CD4-positive, alpha-beta T cell (primary cell): Measurements from ENCODE around the gene GK2. TPM values are rescaled to one million over a fixed set of nuclear protein-coding genes. Genes with fewer than 3 reads are reported as not detected.

Source experiments
- ATAC-seq: fragments of 200-7000 bp; cut with Tn5 transposase; one replicate; pipeline ENCODE4 v1.10.0; 2022; ENCODE audit warnings: mild to moderate bottlenecking; ENCODE audit not compliant: poor library complexity
- CTCF ChIA-PET: fragments of 350-600 bp; sonication (Branson Sonifier 250); formaldehyde crosslinking; loops from one replicate; lab custom pipeline; 2021; ENCODE audit warnings: antibody characterized with exemption, inconsistent platforms; lab: Charles Lee
- POLR2A ChIA-PET: fragments of 350-600 bp; sonication (Branson Sonifier 250); formaldehyde crosslinking; loops from one replicate; lab custom pipeline; 2021; ENCODE audit warnings: antibody characterized with exemption, inconsistent platforms; lab: Charles Lee
- DNase-seq, 14 experiments: peaks; one replicate each; pipeline ENCODE4 v3.0.0-alpha.2; 2013 to 2020; ENCODE audit warnings: mixed read lengths in 2 of 14
- H3K27ac ChIP-seq, 2 donors: one replicate each; pipeline versions ENCODE4 v1.5.1 to v1.7.0; 2013; ENCODE audit warnings: low read length in 2 of 2, low read depth in 1 of 2, mild to moderate bottlenecking in 1 of 2
- H3K27me3 ChIP-seq, 2 experiments: 1 replicate in 1 of 2; 2 replicates in 1 of 2; pipeline versions ENCODE4 v1.6.1 to v1.7.0; 2013; ENCODE audit warnings: low read length in 2 of 2, control low read depth in 1 of 2, mild to moderate bottlenecking in 1 of 2, moderate library complexity in 1 of 2; ENCODE audit not compliant: insufficient read depth in 2 of 2, control insufficient read depth in 1 of 2
- H3K36me3 ChIP-seq: one replicate; pipeline ENCODE4 v1.6.1; 2013; ENCODE audit warnings: low read length, control low read depth; ENCODE audit not compliant: insufficient read depth
- H3K4me1 ChIP-seq: one replicate; pipeline ENCODE4 v1.6.1; 2013; ENCODE audit warnings: low read length, control low read depth; ENCODE audit not compliant: insufficient read depth
- H3K4me3 ChIP-seq: one replicate; pipeline ENCODE4 v1.5.1; 2013; ENCODE audit warnings: mild to moderate bottlenecking, low read length, moderate library complexity
- H3K9me3 ChIP-seq, 2 experiments: 1 replicate in 1 of 2; 2 replicates in 1 of 2; pipeline versions ENCODE4 v1.6.1 to v1.7.0; 2013; ENCODE audit warnings: low read length in 2 of 2, mild to moderate bottlenecking in 2 of 2, control low read depth in 1 of 2, moderate library complexity in 1 of 2; ENCODE audit not compliant: control insufficient read depth in 1 of 2, insufficient read depth in 1 of 2
- H3K27ac Mint-ChIP-seq: one replicate; pipeline ENCODE4 v1.8.0; 2020; ENCODE audit warnings: mixed read lengths
- H3K27me3 Mint-ChIP-seq: one replicate; pipeline ENCODE4 v1.8.0; 2021; ENCODE audit warnings: mixed read lengths
- H3K36me3 Mint-ChIP-seq: one replicate; pipeline ENCODE4 v1.8.0; 2021; ENCODE audit warnings: low read depth, mixed read lengths
- H3K4me1 Mint-ChIP-seq: one replicate; pipeline ENCODE4 v1.8.0; 2021; ENCODE audit warnings: low read depth, mixed read lengths
- H3K4me3 Mint-ChIP-seq: one replicate; pipeline ENCODE4 v1.8.0; 2020; ENCODE audit warnings: mild to moderate bottlenecking, mixed read lengths
- H3K9me3 Mint-ChIP-seq: one replicate; pipeline ENCODE4 v1.8.0; 2020; ENCODE audit warnings: mixed read lengths
- intact Hi-C, 2 experiments: fragments of 100-400 bp; cut with DNase I in 1 of 2; cut with micrococcal nuclease in 1 of 2; formaldehyde crosslinking; loops; one replicate each; pipeline versions ENCODE4 v1.15.1 to v1.9.0; 2023 to 2025; cut with DNase I, micrococcal nuclease
- total RNA-seq, 174 experiments: library from RNA in 2 of 174; stranded (reverse) in 2 of 174; gene quantifications; one replicate each; pipeline ENCODE4 v1.2.3 and lab custom pipeline; 2021 to 2026
- TF ChIP-seq, protein P1 (sequence below): fragments of 200-600 bp; IDR thresholded peaks from one replicate; pipeline ENCODE4 v1.8.0; 2022; ENCODE audit warnings: antibody characterized with exemption, mild to moderate bottlenecking

Gene GK2
- total RNA-seq, 2 experiments from 2014 or later = not detected

DNA sequence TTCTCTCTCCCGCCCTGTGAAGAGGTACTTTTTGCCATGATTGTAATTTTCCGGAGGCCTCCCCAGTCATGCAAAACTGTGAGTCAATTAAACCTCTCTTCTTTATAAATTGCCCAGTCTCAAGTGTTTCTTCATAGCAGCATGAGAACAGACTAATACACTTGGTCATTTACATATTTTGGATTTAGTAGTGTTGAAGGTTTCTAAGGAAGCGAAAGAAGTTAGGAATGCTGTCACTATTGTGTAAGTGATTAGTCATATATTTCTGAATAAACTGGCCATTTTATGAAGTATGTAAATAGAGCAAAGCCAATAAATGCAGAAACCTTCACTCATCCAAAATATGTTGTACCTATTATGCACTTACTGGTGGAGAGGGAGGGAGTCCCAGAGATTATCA lies 34.4 kb upstream of the GK2 start:
- Histone ChIP-seq H3K9me3 (no peaks in the 10 kb centered on the region), H3K27me3 (no peaks in the 10 kb centered on the region), H3K4me1 (no peaks in the 10 kb centered on the region), H3K4me3 (no peak overlapping the region), H3K36me3 (no peaks in the 10 kb centered on the region), H3K27ac (no peak overlapping the region)
- TF ChIP-seq, protein P1, sequence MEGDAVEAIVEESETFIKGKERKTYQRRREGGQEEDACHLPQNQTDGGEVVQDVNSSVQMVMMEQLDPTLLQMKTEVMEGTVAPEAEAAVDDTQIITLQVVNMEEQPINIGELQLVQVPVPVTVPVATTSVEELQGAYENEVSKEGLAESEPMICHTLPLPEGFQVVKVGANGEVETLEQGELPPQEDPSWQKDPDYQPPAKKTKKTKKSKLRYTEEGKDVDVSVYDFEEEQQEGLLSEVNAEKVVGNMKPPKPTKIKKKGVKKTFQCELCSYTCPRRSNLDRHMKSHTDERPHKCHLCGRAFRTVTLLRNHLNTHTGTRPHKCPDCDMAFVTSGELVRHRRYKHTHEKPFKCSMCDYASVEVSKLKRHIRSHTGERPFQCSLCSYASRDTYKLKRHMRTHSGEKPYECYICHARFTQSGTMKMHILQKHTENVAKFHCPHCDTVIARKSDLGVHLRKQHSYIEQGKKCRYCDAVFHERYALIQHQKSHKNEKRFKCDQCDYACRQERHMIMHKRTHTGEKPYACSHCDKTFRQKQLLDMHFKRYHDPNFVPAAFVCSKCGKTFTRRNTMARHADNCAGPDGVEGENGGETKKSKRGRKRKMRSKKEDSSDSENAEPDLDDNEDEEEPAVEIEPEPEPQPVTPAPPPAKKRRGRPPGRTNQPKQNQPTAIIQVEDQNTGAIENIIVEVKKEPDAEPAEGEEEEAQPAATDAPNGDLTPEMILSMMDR = no peak
- Mint-ChIP-seq H3K36me3 (no peaks in the 10 kb centered on the region), H3K4me1 (no peaks in the 10 kb centered on the region), H3K27me3 (no peaks in the 10 kb centered on the region), H3K9me3 (peaks cover 4% of the 10 kb centered on the region), H3K27ac (no peak overlapping the region), H3K4me3 (no peak overlapping the region)
- ATAC-seq = no peak
- POLR2A ChIA-PET = no interaction called here
- CTCF ChIA-PET = no interaction called here
- no peak for DNase-seq
- intact Hi-C loops = no loop called here

DNA sequence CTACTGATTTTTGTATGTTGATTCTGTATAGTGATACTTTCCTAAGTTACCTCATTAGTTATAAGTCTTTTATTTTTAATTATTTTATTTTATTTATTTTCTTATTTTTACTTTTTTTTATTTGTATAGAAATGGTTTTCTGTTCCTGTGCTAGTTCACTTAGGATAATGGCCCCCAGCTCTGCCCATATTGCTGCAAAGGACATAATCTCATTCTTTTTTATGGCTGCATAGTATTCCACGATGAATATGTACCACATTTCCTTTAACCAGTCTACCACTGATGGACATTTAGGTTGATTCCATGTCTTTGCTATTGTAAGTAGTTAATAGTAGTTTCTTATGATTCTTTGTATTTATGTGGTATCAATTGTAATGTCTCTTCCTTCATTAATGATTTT lies 31.5 kb upstream of the GK2 start:
- H3K4me1 ChIP-seq = no peaks in the 10 kb centered on the region
- DNase-seq (no peak), ATAC-seq (no peak)
- no peak overlapping the region for H3K4me3 ChIP-seq
- Mint-ChIP-seq H3K36me3 (no peaks in the 10 kb centered on the region), H3K9me3 (peaks cover 4% of the 10 kb centered on the region), H3K27me3 (no peaks in the 10 kb centered on the region), H3K27ac (no peak overlapping the region), H3K4me1 (no peaks in the 10 kb centered on the region), H3K4me3 (no peak overlapping the region)
- no peaks in the 10 kb centered on the region for H3K9me3 ChIP-seq
- CTCF ChIA-PET = no interaction called here
- intact Hi-C loops = no loop called here
- H3K27me3 ChIP-seq = no peaks in the 10 kb centered on the region
- no peak overlapping the region for H3K27ac ChIP-seq
- no peaks in the 10 kb centered on the region for H3K36me3 ChIP-seq
- POLR2A ChIA-PET = no interaction called here
- TF ChIP-seq, protein P1 = no peak

DNA sequence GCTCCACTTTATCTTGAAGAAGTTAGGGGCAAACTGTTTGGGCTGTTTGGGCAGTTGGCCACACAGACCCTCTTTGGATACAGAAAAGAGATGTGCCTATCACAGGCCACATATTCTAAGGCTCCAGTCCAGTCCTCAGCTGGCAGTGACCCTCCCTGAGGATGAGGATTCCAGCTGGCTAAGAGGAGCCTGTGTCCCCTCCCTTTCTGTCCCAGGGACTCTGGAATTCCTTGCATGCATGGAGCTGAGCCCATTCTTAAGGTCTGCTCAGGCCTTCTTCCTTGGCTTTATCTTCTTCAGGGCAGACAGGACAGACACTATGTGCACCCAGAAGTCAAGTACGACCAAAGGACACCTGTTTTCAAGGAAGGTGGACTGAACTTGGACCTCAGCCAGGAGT lies 23.8 kb upstream of the GK2 start:
- Mint-ChIP-seq H3K4me3 (no peak overlapping the region), H3K4me1 (no peaks in the 10 kb centered on the region), H3K9me3 (no peaks in the 10 kb centered on the region), H3K36me3 (no peaks in the 10 kb centered on the region), H3K27ac (no peak overlapping the region), H3K27me3 (no peaks in the 10 kb centered on the region)
- intact Hi-C loops = no loop called here
- ATAC-seq = no peak
- DNase-seq = no peak
- ChIA-PET CTCF (no interaction called here), POLR2A (no interaction called here)
- Histone ChIP-seq H3K4me1 (no peaks in the 10 kb centered on the region), H3K27ac (no peak overlapping the region), H3K4me3 (no peak overlapping the region), H3K27me3 (no peaks in the 10 kb centered on the region), H3K36me3 (no peaks in the 10 kb centered on the region), H3K9me3 (no peaks in the 10 kb centered on the region)
- TF ChIP-seq, protein P1 = no peak
